GM10266 (cell line): ENCODE data around the gene HOXB5.

Experiments
- DNase-seq: peaks from one replicate; pipeline ENCODE4 v3.0.0; 2012; ENCODE audit errors: extremely low spot score
- TF ChIP-seq, protein P1 (sequence below): IDR thresholded peaks from 2 replicates; pipeline ENCODE4 v1.5.1; 2012; ENCODE audit warnings: mild to moderate bottlenecking, low read depth; ENCODE audit not compliant: control insufficient read depth, insufficient read depth; ENCODE audit errors: missing control alignments

The HOXB5 gene

DNA sequence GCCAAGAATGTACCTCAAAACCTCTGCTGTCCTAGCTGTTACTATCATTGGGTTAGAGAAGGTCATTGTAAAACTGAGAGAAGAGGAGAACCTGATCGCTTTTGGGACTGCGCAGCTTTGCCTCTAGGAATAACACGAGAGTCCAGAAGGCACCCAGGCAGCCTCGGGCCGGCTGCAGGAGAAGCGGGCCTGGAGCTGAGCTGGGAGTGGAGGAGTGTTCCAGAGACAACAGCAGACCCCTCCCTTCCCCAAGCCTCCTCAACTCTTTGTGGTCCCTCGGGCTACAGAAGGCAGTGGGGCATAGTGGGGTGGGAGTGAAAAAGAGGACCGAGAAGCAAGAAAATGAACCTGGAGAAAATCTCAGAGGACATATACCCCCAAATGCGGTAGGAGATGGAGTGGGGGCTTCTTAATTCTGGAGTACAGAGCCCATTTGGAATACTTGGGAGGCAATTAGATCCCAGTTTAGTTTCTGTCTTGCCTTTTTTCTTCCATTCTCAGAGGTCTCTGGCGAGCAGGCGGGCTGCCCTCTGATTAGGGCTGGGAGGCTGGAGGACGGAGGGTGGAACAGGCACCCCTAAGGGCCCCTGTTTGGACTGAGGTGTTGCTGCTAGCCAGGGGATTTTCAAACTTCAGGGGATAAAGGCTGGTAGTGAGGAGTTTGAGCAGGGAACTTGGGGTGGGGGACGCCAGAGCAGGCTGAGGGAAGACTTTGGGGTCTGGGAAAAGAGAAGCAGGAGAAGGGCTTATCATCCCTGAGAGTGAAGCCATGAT is 35.3 kb downstream of the HOXB5 start:
- TF ChIP-seq, protein P1, sequence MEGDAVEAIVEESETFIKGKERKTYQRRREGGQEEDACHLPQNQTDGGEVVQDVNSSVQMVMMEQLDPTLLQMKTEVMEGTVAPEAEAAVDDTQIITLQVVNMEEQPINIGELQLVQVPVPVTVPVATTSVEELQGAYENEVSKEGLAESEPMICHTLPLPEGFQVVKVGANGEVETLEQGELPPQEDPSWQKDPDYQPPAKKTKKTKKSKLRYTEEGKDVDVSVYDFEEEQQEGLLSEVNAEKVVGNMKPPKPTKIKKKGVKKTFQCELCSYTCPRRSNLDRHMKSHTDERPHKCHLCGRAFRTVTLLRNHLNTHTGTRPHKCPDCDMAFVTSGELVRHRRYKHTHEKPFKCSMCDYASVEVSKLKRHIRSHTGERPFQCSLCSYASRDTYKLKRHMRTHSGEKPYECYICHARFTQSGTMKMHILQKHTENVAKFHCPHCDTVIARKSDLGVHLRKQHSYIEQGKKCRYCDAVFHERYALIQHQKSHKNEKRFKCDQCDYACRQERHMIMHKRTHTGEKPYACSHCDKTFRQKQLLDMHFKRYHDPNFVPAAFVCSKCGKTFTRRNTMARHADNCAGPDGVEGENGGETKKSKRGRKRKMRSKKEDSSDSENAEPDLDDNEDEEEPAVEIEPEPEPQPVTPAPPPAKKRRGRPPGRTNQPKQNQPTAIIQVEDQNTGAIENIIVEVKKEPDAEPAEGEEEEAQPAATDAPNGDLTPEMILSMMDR, result no peak
- no peak for DNase-seq

DNA sequence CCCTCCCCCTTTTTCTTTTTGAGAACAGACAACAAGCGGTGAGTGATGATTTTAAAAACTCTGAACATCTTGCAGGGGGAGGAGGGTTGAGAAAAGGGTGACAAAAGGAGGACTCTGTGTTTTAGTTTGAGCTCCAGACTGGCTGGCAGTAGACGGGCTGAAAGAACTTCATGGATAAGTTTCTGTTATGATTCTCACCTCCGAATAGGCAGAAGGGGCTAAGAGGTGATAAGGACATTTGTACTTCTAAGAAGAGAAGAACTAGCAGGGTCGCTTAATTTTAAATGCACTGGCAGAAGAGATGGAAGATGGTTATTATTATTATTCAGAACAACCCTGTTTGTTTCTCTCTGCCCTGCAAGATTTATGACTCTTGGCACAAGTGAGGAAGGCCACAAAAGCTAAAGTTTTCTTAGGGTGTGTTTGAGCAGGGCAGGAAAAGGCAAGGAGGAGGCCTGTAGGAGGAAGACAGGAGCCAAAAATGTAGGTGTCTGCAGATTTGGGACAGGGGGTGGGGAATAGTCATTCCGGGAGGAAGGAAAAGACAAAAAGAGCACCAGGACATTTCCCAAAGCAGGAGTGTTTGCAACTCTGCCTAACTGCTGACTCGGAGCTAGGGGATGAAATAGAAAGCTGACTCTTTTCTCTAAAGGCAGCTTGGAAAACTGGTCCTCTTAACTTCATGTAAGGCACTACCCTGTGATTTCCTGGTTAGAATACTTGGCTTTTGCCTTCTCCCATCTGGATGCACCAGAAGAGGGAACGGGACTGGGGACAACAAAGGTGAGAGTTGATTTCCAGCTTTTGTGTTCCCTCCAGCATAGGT is 36.8 kb downstream of the HOXB5 start:
- no peak for DNase-seq
- TF ChIP-seq, protein P1, result no peak

DNA sequence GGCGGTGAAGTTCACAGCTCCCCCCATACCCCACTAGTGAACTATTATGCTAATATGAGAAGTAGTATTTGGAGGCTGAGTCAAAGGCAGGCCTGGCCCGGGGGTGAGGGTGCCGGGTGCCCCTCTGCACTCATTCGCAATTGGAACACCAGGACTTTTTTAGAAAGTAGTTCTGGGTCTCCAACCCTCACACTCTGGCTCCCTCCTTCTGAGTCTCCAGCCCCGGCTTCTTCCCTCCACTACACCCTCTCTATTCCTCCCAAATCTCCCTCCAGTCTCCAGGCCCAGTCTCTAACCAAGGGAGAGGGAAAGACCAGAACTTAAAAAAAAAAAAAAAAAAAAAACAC is 37.4 kb downstream of the HOXB5 start:
- TF ChIP-seq, protein P1, result no peak
- no peak for DNase-seq

DNA sequence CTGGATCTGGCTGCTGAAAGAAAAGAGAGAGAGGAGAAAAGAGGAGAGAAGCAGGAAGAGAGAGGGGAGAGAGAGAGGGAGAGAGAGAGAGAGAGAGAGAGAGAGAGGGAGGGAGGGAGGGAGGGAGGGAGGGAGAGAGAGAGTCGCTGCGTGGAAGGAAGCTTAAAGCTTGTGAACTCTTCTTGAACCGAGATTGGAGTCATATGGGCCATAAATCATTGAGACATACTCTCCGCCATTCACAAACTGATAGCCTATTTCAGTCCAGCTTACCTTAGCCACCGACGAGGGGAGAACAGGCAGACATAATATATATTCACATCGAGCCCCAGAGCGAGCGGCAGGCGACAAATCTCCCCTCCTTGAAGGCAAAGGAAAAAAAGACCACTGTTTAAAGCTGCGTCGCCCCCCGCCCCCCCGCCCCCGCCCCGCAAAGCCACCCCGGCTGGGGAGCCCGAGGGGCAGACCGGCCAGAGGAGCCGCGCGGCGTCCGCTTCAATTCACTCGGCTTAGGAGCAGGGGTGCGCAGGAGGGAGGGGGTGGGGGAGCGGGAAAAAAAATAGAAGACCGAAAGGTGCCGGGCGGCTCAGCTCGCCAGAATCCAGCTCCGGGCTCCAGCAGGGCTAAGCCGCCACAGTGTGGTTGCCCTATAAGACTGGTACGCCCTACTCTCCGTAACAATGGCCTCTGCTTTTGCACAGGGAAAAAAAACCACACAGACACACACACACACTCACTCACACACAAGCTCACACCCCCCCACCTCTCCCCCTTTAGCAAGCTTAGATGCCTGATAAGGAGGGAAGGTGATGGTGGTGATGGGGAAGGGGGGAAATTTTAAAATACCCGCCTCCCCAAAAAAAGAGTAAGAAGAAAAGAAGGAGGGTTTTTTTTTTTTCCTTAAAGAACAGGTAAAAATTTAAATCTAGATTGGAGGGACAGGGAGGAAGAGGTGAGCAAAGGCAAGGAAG is 38.0 kb downstream of the HOXB5 start:
- TF ChIP-seq, protein P1, result no peak
- DNase-seq, result no peak

DNA sequence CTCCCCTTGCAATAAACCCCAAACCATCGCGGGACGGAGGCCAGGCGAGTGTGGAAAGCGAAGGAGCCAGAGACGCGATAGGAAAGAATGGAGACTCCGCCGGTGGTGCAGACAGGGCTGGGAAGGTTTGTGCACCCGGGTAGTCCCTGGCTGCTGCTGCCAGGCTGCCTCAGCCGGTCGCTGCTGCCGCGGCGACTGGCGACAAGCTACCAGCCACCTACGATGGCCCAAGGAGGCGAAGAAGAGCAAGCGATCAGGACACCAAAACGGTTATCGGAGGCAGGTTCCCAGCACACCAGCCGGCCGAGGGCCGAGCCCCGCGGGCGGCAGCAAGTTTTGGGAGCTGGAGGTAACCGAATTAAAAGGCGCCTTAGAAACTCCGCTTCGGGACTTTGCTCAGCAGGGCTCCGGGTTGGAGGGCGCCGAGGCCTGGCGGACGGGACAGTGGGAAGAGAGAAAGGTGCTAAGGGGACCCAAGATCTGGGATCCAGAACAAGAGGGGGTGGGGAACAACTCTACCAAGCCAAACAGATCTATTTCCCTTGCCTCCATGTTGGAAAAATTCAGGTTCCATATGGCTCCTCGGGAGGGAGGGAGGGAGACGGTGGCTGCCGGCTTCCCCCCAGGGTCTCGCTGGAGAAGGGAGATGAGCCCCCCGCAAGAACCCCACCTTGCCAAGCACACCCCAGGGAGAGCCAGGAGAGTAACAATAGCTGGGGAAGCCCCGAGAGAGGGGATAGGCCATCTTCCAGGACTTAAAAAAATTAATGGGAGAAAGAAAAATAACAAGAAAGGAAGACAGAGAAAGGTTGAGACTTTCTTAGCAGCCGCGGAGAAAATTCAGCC is 38.9 kb downstream of the HOXB5 start:
- TF ChIP-seq, protein P1, result no peak
- DNase-seq, result no peak

DNA sequence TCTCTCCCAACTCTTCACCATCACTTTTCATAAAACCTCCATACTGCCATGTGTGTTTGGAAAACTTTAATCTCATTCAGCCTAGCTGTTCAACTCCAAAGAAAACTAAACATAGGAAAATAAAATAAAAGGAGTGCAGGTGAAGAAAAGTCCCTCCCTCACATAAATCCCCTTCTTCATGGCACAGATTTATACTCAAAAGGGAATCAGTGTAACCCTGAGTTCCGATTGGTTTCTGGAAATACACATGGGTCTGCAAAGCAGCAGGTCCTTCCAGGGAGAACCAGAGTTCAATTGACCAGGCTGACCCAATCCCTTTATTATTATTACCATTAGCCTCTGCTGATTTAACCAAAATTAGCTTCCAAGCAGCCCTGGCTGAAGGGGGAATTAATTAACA is 39.8 kb downstream of the HOXB5 start:
- TF ChIP-seq, protein P1, result no peak

More for the DNA sequence above, 39.8 kb downstream of the HOXB5 start:
- DNase-seq, result no peak
